Smooth muscle cell (in vitro differentiated cells): ENCODE results near the gene VPS37D. TPM values are rescaled to one million over a fixed set of nuclear protein-coding genes. Genes with fewer than 3 reads are reported as not detected.

ENCODE experiments used
- DNase-seq: peaks from one replicate; lab custom pipeline; 2025; ENCODE audit not compliant: unreplicated experiment; lab: John Stamatoyannopoulos, UW
- H2AFZ ChIP-seq: fragments of 200-600 bp; sonication (generic); 2 replicates; pipeline ENCODE4 v1.6.0; 2016; ENCODE audit warnings: antibody characterized with exemption, low read depth, mild to moderate bottlenecking
- H3F3A ChIP-seq: fragments of 200-600 bp; sonication (generic); 2 replicates; pipeline ENCODE4 v1.6.0; 2017; ENCODE audit warnings: antibody characterized with exemption, low read depth
- H3K27ac ChIP-seq: fragments of 200-600 bp; sonication (generic); 2 replicates; pipeline ENCODE4 v1.5.1; 2016; ENCODE audit warnings: low read depth, mild to moderate bottlenecking
- H3K27me3 ChIP-seq: fragments of 200-600 bp; sonication (generic); 2 replicates; pipeline ENCODE4 v1.6.1; 2016; ENCODE audit warnings: low read depth, mild to moderate bottlenecking
- H3K36me3 ChIP-seq: fragments of 200-600 bp; sonication (generic); 2 replicates; pipeline ENCODE4 v1.5.1; 2016; ENCODE audit warnings: low read depth
- H3K4me1 ChIP-seq: fragments of 200-600 bp; sonication (generic); 2 replicates; pipeline ENCODE4 v1.5.1; 2016; ENCODE audit warnings: low read depth
- H3K4me2 ChIP-seq: fragments of 200-600 bp; sonication (generic); 2 replicates; pipeline ENCODE4 v1.6.0; 2016; ENCODE audit warnings: mild to moderate bottlenecking
- H3K4me3 ChIP-seq: fragments of 200-600 bp; sonication (generic); 2 replicates; pipeline ENCODE4 v1.5.1; 2016; ENCODE audit warnings: mild to moderate bottlenecking
- H3K79me2 ChIP-seq: fragments of 200-600 bp; sonication (generic); 2 replicates; pipeline ENCODE4 v1.6.0; 2016; ENCODE audit warnings: low read depth, mild to moderate bottlenecking
- H3K9ac ChIP-seq: fragments of 200-600 bp; sonication (generic); 2 replicates; pipeline ENCODE4 v1.6.0; 2016; ENCODE audit warnings: low read depth
- H3K9me3 ChIP-seq: fragments of 200-600 bp; sonication (generic); replicated peaks from 2 replicates; pipeline ENCODE4 v1.5.1; 2016; ENCODE audit warnings: low read depth
- H4K20me1 ChIP-seq: fragments of 200-600 bp; sonication (generic); 2 replicates; pipeline ENCODE4 v1.6.0; 2016; ENCODE audit warnings: low read depth
- WGBS: methylation state at CpG from one replicate; pipeline ENCODE4 v1.1.7; 2016; ENCODE audit warnings: low lambda C conversion rate; 5-methylcytosine and 5-hydroxymethylcytosine counted together
- polyA plus RNA-seq: library from polyadenylated mRNA; unstranded; fragments of >200 nt; fragmentation: Nextera tagmentation; extraction: Ambion mirVana; gene quantifications from 2 replicates; pipeline ENCODE4 v1.2.1, GENCODE V29; 2016
- total RNA-seq: library from RNA; depleted of rRNA; stranded (reverse); fragments of >200 nt; gene quantifications from 2 replicates; pipeline ENCODE4 v1.2.3, GENCODE V29; 2014
- TF ChIP-seq, protein P1 (sequence below): fragments of 200-600 bp; sonication (generic); IDR thresholded peaks from 2 replicates; pipeline ENCODE4 v1.5.1; 2017; ENCODE audit warnings: borderline replicate concordance, mild to moderate bottlenecking, antibody characterized with exemption; ENCODE audit not compliant: insufficient read depth, poor library complexity, severe bottlenecking

Gene VPS37D
- total and polyA plus RNA-seq, 2 experiments from 2014 or later: 7.1 to 8.7 TPM

- no peaks in the 10 kb centered on the region for H3K9me3 ChIP-seq
- DNase-seq: no peak
- H3K4me3 ChIP-seq: no peak overlapping the region
- no peak overlapping the region for H3K27ac ChIP-seq
- no peaks in the 10 kb centered on the region for H3K27me3 ChIP-seq
- H3K4me2 ChIP-seq: no peak overlapping the region
- no peaks in the 10 kb centered on the region for H3K36me3 ChIP-seq
- no peaks in the 10 kb centered on the region for H3K79me2 ChIP-seq
- H3K4me1 ChIP-seq: no peaks in the 10 kb centered on the region
- no peaks in the 10 kb centered on the region for H3F3A ChIP-seq
- TF ChIP-seq, protein P1, sequence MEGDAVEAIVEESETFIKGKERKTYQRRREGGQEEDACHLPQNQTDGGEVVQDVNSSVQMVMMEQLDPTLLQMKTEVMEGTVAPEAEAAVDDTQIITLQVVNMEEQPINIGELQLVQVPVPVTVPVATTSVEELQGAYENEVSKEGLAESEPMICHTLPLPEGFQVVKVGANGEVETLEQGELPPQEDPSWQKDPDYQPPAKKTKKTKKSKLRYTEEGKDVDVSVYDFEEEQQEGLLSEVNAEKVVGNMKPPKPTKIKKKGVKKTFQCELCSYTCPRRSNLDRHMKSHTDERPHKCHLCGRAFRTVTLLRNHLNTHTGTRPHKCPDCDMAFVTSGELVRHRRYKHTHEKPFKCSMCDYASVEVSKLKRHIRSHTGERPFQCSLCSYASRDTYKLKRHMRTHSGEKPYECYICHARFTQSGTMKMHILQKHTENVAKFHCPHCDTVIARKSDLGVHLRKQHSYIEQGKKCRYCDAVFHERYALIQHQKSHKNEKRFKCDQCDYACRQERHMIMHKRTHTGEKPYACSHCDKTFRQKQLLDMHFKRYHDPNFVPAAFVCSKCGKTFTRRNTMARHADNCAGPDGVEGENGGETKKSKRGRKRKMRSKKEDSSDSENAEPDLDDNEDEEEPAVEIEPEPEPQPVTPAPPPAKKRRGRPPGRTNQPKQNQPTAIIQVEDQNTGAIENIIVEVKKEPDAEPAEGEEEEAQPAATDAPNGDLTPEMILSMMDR: peak; percentile 47
- H4K20me1 ChIP-seq: peaks cover 31% of the 10 kb centered on the region
- H2AFZ ChIP-seq: no peak overlapping the region
- H3K9ac ChIP-seq: no peak overlapping the region
- WGBS: 69% methylated on average over 13 of the region's 13 CpGs
Observed at GRCh38 chr7:73701357-73701995, 33.8 kb downstream of the VPS37D start.

DNA sequence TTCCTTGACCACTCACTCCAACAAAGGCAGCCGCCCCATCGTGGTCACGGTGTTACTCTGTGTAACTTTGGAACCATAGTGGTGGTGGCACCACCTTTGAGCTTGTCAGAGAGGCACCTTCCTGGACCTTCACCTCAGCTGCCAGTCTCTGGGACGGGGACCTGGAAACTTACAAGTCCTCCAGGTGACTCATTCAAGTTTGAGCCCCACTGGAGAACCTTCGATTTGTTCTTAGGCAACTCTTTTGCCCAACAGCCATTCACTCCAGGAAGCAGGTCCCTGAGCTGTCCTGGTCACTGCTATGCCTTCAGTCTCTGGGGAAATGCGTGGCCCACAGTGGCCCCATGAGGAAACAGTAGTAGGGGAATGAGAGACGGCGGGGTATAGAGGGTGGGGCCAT is 34.6 kb downstream of the VPS37D start:
- no peak overlapping the region for H2AFZ ChIP-seq
- H3K36me3 ChIP-seq: no peaks in the 10 kb centered on the region
- H3F3A ChIP-seq: no peaks in the 10 kb centered on the region
- 89% methylated on average over 8 of the region's 8 CpGs for WGBS
- no peak for DNase-seq
- H3K79me2 ChIP-seq: no peaks in the 10 kb centered on the region
- no peak overlapping the region for H3K9ac ChIP-seq
- H3K4me3 ChIP-seq: no peak overlapping the region
- no peaks in the 10 kb centered on the region for H3K27me3 ChIP-seq
- H3K9me3 ChIP-seq: no peaks in the 10 kb centered on the region
- TF ChIP-seq, protein P1: no peak
- no peak overlapping the region for H3K4me2 ChIP-seq
- no peaks in the 10 kb centered on the region for H3K4me1 ChIP-seq
- H4K20me1 ChIP-seq: peaks cover 38% of the 10 kb centered on the region
- no peak overlapping the region for H3K27ac ChIP-seq

- H3K4me1 ChIP-seq: no peaks in the 10 kb centered on the region
- H3F3A ChIP-seq: no peaks in the 10 kb centered on the region
- DNase-seq: no peak
- H3K4me2 ChIP-seq: no peak overlapping the region
- no peak overlapping the region for H3K27ac ChIP-seq
- H3K9me3 ChIP-seq: no peaks in the 10 kb centered on the region
- no peak overlapping the region for H2AFZ ChIP-seq
- TF ChIP-seq, protein P1: no peak
- H3K27me3 ChIP-seq: no peaks in the 10 kb centered on the region
- H3K36me3 ChIP-seq: no peaks in the 10 kb centered on the region
- H3K9ac ChIP-seq: no peak overlapping the region
- no peaks in the 10 kb centered on the region for H3K79me2 ChIP-seq
- H3K4me3 ChIP-seq: no peak overlapping the region
- 95% methylated on average over 18 of the region's 18 CpGs for WGBS
- peaks cover 42% of the 10 kb centered on the region for H4K20me1 ChIP-seq
Observed at GRCh38 chr7:73702665-73703064, 35.0 kb downstream of the VPS37D start.

DNA sequence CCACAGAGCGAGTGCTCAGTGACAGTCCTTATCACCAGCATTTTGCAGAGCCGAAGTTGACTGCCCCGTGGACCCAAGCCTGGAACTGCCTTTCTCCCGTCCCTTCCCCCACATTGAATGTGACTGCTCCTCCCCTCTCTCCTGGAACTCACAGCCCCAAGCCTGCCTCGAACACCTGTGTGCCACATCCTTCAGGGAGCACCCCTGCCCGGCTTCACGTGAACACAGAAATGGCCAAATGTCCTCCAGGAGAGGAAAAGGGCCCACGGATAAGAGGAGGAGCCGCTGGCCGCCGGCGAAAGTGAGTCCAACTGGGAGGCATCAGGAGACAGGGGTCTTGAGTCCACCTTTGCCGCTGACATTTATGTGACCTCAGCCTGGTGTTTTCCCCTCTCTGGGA is 35.6 kb downstream of the VPS37D start:
- Histone ChIP-seq H3K9me3 (no peaks in the 10 kb centered on the region), H4K20me1 (peaks cover 47% of the 10 kb centered on the region), H3K79me2 (no peaks in the 10 kb centered on the region), H3K9ac (no peak overlapping the region), H3K4me1 (no peaks in the 10 kb centered on the region), H3K27me3 (no peaks in the 10 kb centered on the region), H3K36me3 (no peaks in the 10 kb centered on the region), H3K27ac (no peak overlapping the region), H2AFZ (no peak overlapping the region), H3F3A (no peaks in the 10 kb centered on the region), H3K4me3 (no peak overlapping the region), H3K4me2 (no peak overlapping the region)
- TF ChIP-seq, protein P1: no peak
- WGBS: 84% methylated on average over 13 of the region's 13 CpGs
- no peak for DNase-seq
